K562 (cell line): ENCODE data around the gene PRTN3. TPM values are rescaled to one million over a fixed set of nuclear protein-coding genes. Genes with fewer than 3 reads are reported as not detected.

Source experiments
- BACH1 ChIP-seq: fragments of 200-800 bp; sonication (Bioruptor generic); IDR thresholded peaks from 2 replicates; pipeline ENCODE4 v1.6.1; 2016; ENCODE audit warnings: missing genetic modification characterization, missing compliant biosample characterization
- ESRRA ChIP-seq: fragments of 450-650 bp; IDR thresholded peaks from 2 replicates; pipeline ENCODE4 v1.6.1; 2014; ENCODE audit warnings: low read depth, mild to moderate bottlenecking, moderate library complexity, borderline replicate concordance
- FOXM1 ChIP-seq, 2 experiments: fragments of 450-650 bp in 1 of 2; sonication (generic) in 1 of 2; formaldehyde crosslinking in 1 of 2; IDR thresholded peaks; 2 replicates each; pipeline versions ENCODE4 v1.6.1 to v1.9.0; 2017 to 2022; ENCODE audit warnings: low read depth in 2 of 2, mild to moderate bottlenecking in 2 of 2, missing genetic modification reagents in 1 of 2, moderate library complexity in 1 of 2
- NCOR1 ChIP-seq: fragments of 450-650 bp; IDR thresholded peaks from 2 replicates; pipeline ENCODE4 v1.6.1; 2016; ENCODE audit warnings: mild to moderate bottlenecking, moderate library complexity
- NR2F6 ChIP-seq: fragments of 450-650 bp; formaldehyde crosslinking; IDR thresholded peaks from 2 replicates; pipeline ENCODE4 v1.4.0; 2020; ENCODE audit warnings: mild to moderate bottlenecking
- STAT5B ChIP-seq: fragments of 250-450 bp; sonication (Bioruptor Pico); IDR thresholded peaks from 2 replicates; pipeline ENCODE4 v1.8.0; 2021; ENCODE audit warnings: mild to moderate bottlenecking, inconsistent platforms
- ZBTB8A ChIP-seq: fragments of 450-650 bp; IDR thresholded peaks from 2 replicates; pipeline ENCODE4 v1.6.1; 2018; ENCODE audit warnings: mild to moderate bottlenecking, moderate library complexity; ENCODE audit not compliant: partially characterized antibody
- ZC3H4 ChIP-seq: sonication (generic); formaldehyde crosslinking; IDR thresholded peaks from 2 replicates; pipeline ENCODE4 v1.9.0; 2021; ENCODE audit warnings: missing genetic modification reagents, borderline replicate concordance
- ZFX ChIP-seq: sonication (generic); formaldehyde crosslinking; IDR thresholded peaks from 2 replicates; pipeline ENCODE4 v1.8.0; 2022; ENCODE audit warnings: mild to moderate bottlenecking, missing genetic modification reagents, moderate library complexity
- ZKSCAN3 ChIP-seq: fragments of 250-450 bp; sonication (Bioruptor Pico); IDR thresholded peaks from 2 replicates; pipeline ENCODE4 v1.4.0; 2020
- ZNF224 ChIP-seq: sonication (generic); formaldehyde crosslinking; IDR thresholded peaks from 2 replicates; pipeline ENCODE4 v1.8.0; 2022; ENCODE audit warnings: mild to moderate bottlenecking, missing genetic modification reagents
- ZNF274 ChIP-seq: IDR thresholded peaks from 2 replicates; pipeline ENCODE4 v1.6.1; 2011; ENCODE audit warnings: low read depth, mild to moderate bottlenecking, low read length, moderate library complexity, borderline replicate concordance
- polyA plus RNA-seq, 8 experiments: library from polyadenylated mRNA; depleted of rRNA in 4 of 8; stranded (reverse) in 5 of 8; unstranded in 3 of 8; fragments of >200 nt; fragmentation: Nextera tagmentation in 2 of 8; fragmentation: Illumina TruSeq in 1 of 8; extraction: Ambion mirVana in 2 of 8; extraction: Trizol in 1 of 8; gene quantifications; 2 replicates each; pipeline versions ENCODE4 v1.2.1 to v1.2.3, GENCODE V29; 2011 to 2014; ENCODE audit warnings: inconsistent platforms in 1 of 8, missing spikeins in 1 of 8
- total RNA-seq, 7 experiments: library from RNA; depleted of rRNA in 6 of 7; stranded (reverse); fragments of >200 nt in 6 of 7; fragmentation: Illumina TruSeq in 2 of 7; extraction: Trizol in 2 of 7; gene quantifications; 2 replicates each; pipeline versions ENCODE4 v1.2.1 to v1.2.3, GENCODE V29; 2011 to 2021; ENCODE audit warnings: low replicate concordance in 1 of 7
- TF ChIP-seq, protein P1 (sequence below): fragments of 250-450 bp; sonication (Bioruptor Pico); IDR thresholded peaks from 2 replicates; pipeline ENCODE4 v1.4.0; 2020
- TF ChIP-seq, protein P2 (sequence below), 2 experiments: fragments of 450-650 bp in 1 of 2; sonication (generic) in 1 of 2; formaldehyde crosslinking in 1 of 2; IDR thresholded peaks in 1 of 2; conservative IDR thresholded peaks in 1 of 2; 2 replicates each; pipeline versions ENCODE4 v1.6.1 to v1.8.1; 2016 to 2023; ENCODE audit warnings: mild to moderate bottlenecking in 2 of 2, moderate library complexity in 2 of 2, inconsistent platforms in 1 of 2, missing genetic modification reagents in 1 of 2
- TF ChIP-seq, protein P3 (sequence below): sonication (generic); formaldehyde crosslinking; IDR thresholded peaks from 2 replicates; pipeline ENCODE4 v1.8.0; 2022; ENCODE audit warnings: missing genetic modification reagents, mild to moderate bottlenecking, moderate library complexity, borderline replicate concordance

The PRTN3 gene
- total and polyA plus RNA-seq, 9 of the 15 experiments (the other 6 are each of a cell fraction or from before 2014, with no cell fraction given): 0.14 to 0.86 (median 0.43) TPM; not detected in 3

DNA sequence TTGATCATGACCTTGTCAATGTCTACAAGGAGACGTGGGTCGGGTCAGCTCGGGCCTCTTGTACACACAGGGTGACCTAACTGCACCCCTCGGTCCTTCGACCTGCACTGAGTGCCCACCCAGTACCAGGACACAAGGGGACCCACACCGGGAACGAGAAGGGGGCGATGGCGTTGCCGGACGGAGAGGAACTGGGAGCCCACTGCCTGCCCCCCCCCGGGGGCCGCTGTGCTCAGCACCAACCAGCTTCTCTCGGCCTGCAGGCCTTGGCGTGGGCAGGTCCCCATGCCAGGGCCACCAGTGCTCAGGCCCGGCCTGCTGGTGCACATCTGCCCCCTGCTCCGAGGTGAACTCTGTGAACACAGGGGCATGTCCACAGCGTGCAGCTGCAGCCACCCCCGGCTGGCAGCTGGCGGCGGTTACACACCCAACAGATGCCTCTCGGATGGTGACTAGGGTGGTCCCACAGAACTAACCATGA is 32.8 kb downstream of the PRTN3 start (continued):
- TF ChIP-seq, protein P1, sequence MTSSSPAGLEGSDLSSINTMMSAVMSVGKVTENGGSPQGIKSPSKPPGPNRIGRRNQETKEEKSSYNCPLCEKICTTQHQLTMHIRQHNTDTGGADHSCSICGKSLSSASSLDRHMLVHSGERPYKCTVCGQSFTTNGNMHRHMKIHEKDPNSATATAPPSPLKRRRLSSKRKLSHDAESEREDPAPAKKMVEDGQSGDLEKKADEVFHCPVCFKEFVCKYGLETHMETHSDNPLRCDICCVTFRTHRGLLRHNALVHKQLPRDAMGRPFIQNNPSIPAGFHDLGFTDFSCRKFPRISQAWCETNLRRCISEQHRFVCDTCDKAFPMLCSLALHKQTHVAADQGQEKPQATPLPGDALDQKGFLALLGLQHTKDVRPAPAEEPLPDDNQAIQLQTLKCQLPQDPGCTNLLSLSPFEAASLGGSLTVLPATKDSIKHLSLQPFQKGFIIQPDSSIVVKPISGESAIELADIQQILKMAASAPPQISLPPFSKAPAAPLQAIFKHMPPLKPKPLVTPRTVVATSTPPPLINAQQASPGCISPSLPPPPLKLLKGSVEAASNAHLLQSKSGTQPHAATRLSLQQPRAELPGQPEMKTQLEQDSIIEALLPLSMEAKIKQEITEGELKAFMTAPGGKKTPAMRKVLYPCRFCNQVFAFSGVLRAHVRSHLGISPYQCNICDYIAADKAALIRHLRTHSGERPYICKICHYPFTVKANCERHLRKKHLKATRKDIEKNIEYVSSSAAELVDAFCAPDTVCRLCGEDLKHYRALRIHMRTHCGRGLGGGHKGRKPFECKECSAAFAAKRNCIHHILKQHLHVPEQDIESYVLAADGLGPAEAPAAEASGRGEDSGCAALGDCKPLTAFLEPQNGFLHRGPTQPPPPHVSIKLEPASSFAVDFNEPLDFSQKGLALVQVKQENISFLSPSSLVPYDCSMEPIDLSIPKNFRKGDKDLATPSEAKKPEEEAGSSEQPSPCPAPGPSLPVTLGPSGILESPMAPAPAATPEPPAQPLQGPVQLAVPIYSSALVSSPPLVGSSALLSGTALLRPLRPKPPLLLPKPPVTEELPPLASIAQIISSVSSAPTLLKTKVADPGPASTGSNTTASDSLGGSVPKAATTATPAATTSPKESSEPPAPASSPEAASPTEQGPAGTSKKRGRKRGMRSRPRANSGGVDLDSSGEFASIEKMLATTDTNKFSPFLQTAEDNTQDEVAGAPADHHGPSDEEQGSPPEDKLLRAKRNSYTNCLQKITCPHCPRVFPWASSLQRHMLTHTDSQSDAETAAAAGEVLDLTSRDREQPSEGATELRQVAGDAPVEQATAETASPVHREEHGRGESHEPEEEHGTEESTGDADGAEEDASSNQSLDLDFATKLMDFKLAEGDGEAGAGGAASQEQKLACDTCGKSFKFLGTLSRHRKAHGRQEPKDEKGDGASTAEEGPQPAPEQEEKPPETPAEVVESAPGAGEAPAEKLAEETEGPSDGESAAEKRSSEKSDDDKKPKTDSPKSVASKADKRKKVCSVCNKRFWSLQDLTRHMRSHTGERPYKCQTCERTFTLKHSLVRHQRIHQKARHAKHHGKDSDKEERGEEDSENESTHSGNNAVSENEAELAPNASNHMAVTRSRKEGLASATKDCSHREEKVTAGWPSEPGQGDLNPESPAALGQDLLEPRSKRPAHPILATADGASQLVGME: no peak
- TF ChIP-seq NR2F6 (no peak), ZNF224 (CRISPR knock-in tag) (no peak), STAT5B (CRISPR knock-in tag) (no peak), ZBTB8A (no peak), FOXM1 (IDR thresholded peaks at IDR 0.05; ENCODE audit: low read depth) (no peak), FOXM1 (CRISPR knock-in tag; IDR thresholded peaks at IDR 0.05; ENCODE audit: low read depth) (no peak), ESRRA (peak; percentile 16; the same call in 1 of the 2 replicates), ZFX (CRISPR knock-in tag) (0 out of 2 replicates have a peak, but pooled peaks have one; percentile 3), NCOR1 (no peak), BACH1 (tag) (no peak), ZKSCAN3 (CRISPR knock-in tag) (no peak), ZNF274 (no peak), ZC3H4 (no peak)
- TF ChIP-seq, protein P2, sequence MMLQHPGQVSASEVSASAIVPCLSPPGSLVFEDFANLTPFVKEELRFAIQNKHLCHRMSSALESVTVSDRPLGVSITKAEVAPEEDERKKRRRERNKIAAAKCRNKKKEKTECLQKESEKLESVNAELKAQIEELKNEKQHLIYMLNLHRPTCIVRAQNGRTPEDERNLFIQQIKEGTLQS (IDR thresholded peaks at IDR 0.05): no peak
- TF ChIP-seq, protein P2 (CRISPR knock-in tag; conservative IDR thresholded peaks at IDR 0.05): no peak
- TF ChIP-seq, protein P3, sequence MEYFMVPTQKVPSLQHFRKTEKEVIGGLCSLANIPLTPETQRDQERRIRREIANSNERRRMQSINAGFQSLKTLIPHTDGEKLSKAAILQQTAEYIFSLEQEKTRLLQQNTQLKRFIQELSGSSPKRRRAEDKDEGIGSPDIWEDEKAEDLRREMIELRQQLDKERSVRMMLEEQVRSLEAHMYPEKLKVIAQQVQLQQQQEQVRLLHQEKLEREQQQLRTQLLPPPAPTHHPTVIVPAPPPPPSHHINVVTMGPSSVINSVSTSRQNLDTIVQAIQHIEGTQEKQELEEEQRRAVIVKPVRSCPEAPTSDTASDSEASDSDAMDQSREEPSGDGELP (CRISPR knock-in tag): no peak
